ENCODE data around the gene STX11.

DNA sequence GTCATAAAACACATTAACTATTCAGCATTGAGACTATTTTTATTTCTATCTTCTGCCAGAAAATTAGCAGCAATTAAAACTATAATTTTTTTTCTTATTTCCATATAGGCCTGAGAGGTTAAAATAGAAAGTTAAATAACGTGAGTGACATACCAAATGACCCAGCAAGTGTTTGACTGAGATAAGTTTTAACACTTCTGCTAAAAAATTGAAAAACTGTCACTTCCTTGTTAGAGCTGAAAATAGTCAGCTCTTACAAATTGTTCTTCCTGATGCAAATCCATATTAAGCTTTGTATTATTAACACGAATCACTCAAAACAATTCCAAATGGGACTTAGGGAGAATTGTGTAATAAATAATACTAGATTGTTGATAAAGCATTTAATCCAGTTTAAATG, 26.5 kb upstream of the STX11 start:
- TF ChIP-seq, protein P1, sequence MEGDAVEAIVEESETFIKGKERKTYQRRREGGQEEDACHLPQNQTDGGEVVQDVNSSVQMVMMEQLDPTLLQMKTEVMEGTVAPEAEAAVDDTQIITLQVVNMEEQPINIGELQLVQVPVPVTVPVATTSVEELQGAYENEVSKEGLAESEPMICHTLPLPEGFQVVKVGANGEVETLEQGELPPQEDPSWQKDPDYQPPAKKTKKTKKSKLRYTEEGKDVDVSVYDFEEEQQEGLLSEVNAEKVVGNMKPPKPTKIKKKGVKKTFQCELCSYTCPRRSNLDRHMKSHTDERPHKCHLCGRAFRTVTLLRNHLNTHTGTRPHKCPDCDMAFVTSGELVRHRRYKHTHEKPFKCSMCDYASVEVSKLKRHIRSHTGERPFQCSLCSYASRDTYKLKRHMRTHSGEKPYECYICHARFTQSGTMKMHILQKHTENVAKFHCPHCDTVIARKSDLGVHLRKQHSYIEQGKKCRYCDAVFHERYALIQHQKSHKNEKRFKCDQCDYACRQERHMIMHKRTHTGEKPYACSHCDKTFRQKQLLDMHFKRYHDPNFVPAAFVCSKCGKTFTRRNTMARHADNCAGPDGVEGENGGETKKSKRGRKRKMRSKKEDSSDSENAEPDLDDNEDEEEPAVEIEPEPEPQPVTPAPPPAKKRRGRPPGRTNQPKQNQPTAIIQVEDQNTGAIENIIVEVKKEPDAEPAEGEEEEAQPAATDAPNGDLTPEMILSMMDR (IDR thresholded peaks at IDR 0.05), result no peak
- TF ChIP-seq POLR2A (IDR thresholded peaks at IDR 0.05), result no peak

Data from adrenal gland (tissue), 5 donors.